Naive thymus-derived CD8-positive, alpha-beta T cell (primary cell): ENCODE data around the gene ZPBP2. TPM values are rescaled to one million over a fixed set of nuclear protein-coding genes. Genes with fewer than 3 reads are reported as not detected.
A peak's percentile ranks its signal among the peaks of the same experiment; 100 is the strongest.

Experiments
- ATAC-seq, 2 donors: fragments of 150-1000 bp; cut with Tn5 transposase in 1 of 2; sonication (Bioruptor Pico), chemical (Tn5 transposase) in 1 of 2; 1 replicate in 1 of 2; 2 replicates in 1 of 2; pipeline ENCODE4 v1.10.0; 2021; ENCODE audit warnings: mild to moderate bottlenecking in 2 of 2, moderate library complexity in 2 of 2
- POLR2A ChIA-PET: fragments of 350-600 bp; sonication (Branson Sonifier 250); formaldehyde crosslinking; loops from one replicate; lab custom pipeline; 2021; ENCODE audit warnings: antibody characterized with exemption; lab: Charles Lee
- DNase-seq, 10 donors: peaks; one replicate each; pipeline versions ENCODE4 v3.0.0 to v3.0.0-alpha.2; 2020 to 2022
- H3K27ac Mint-ChIP-seq, 10 donors: one replicate each; pipeline ENCODE4 v1.8.0; 2020 to 2022; ENCODE audit warnings: mild to moderate bottlenecking in 10 of 10, mixed read lengths in 10 of 10, moderate library complexity in 4 of 10, inconsistent platforms in 1 of 10
- H3K27me3 Mint-ChIP-seq, 5 donors: one replicate each; pipeline ENCODE4 v1.8.0; 2021 to 2022; ENCODE audit warnings: mixed read lengths in 5 of 5
- H3K36me3 Mint-ChIP-seq, 3 donors: one replicate each; pipeline ENCODE4 v1.8.0; 2020 to 2022; ENCODE audit warnings: mixed read lengths in 3 of 3, mild to moderate bottlenecking in 2 of 3, inconsistent platforms in 1 of 3
- H3K4me1 Mint-ChIP-seq, 4 donors: one replicate each; pipeline ENCODE4 v1.8.0; 2021 to 2022; ENCODE audit warnings: mixed read lengths in 4 of 4
- H3K4me3 Mint-ChIP-seq, 10 donors: one replicate each; pipeline ENCODE4 v1.8.0; 2020 to 2022; ENCODE audit warnings: mild to moderate bottlenecking in 10 of 10, mixed read lengths in 10 of 10, moderate library complexity in 6 of 10, inconsistent platforms in 1 of 10
- H3K9me3 Mint-ChIP-seq, 9 donors: one replicate each; pipeline ENCODE4 v1.8.0; 2020 to 2022; ENCODE audit warnings: mixed read lengths in 9 of 9, mild to moderate bottlenecking in 3 of 9, inconsistent platforms in 1 of 9, moderate library complexity in 1 of 9
- polyA plus RNA-seq, 3 donors: library from polyadenylated mRNA; unstranded; fragments of 300-500 nt; fragmentation: Illumina TruSeq; gene quantifications; one replicate each; pipeline ENCODE4 v1.2.3, GENCODE V29; 2021
- total RNA-seq, 8 experiments: library from RNA in 2 of 8; stranded (reverse) in 2 of 8; gene quantifications; one replicate each; pipeline ENCODE4 v1.2.3 and lab custom pipeline; 2021 to 2026

Gene ZPBP2
- total and polyA plus RNA-seq, 5 experiments from 2014 or later: 0.38 to 0.49 TPM; not detected in 3

GRCh38 chr17:39926588-39927100, 58.6 kb downstream of the ZPBP2 start:
- DNase-seq (peak in 9 of 10 donors; percentile 39 to 88 (median 69)), ATAC-seq (peak; percentile 59 to 62)
- POLR2A ChIA-PET: interaction anchor here (0.6 to 4.8 kb wide), 38 partner anchors 9 to 1073 kb away, joined by 3 to 46 read pairs (median 4); partner anchors contain the start of genes CASC3, GSDMA, GSDMB and IKZF3
- H3K27ac Mint-ChIP-seq: peak overlapping the region; percentile 93 to 98 (median 95)
- no peaks in the 10 kb centered on the region for H3K27me3 Mint-ChIP-seq
- peaks cover 0 to 28% (median 9%) of the 10 kb centered on the region in 3 donors for H3K36me3 Mint-ChIP-seq
- H3K4me1 Mint-ChIP-seq: peaks cover 30 to 62% (median 56%) of the 10 kb centered on the region in 4 donors
- H3K4me3 Mint-ChIP-seq: peak overlapping the region; percentile 87 to 99 (median 92)
- H3K9me3 Mint-ChIP-seq: no peaks in the 10 kb centered on the region

Other genes with a start within 250 kb of the ZPBP2 start
- not detected for gene PPP1R1B, start 241.2 kb upstream of the ZPBP2 start, total RNA-seq
- not detected for gene PPP1R1B, start 241.2 kb upstream of the ZPBP2 start, polyA plus RNA-seq
- 100 to 1,000 TPM; 154 to 167 TPM for gene STARD3, start 231.1 kb upstream of the ZPBP2 start, total RNA-seq
- 10 to 100 TPM; 37.4 to 51.6 (median 43.0) TPM for gene STARD3, start 231.1 kb upstream of the ZPBP2 start, polyA plus RNA-seq
- gene TCAP, start 202.9 kb upstream of the ZPBP2 start, total RNA-seq: 10 to 100 TPM in 1 of 2 experiments, 1 to 10 TPM in 1; 8.5 to 10.3 TPM
- under 1 TPM in 1 of 3 donors, not detected in 2; 0.11 TPM for gene TCAP, start 202.9 kb upstream of the ZPBP2 start, polyA plus RNA-seq
- gene PNMT, start 199.7 kb upstream of the ZPBP2 start, total RNA-seq: 1 to 10 TPM in 1 of 2 experiments, under 1 TPM in 1; 0.91 to 1.2 TPM
- gene PNMT, start 199.7 kb upstream of the ZPBP2 start, polyA plus RNA-seq: under 1 TPM in 2 of 3 donors, not detected in 1; 0.43 to 0.64 TPM
- 10 to 100 TPM; 30.1 to 33.5 TPM for gene PGAP3, start 180.1 kb upstream of the ZPBP2 start, total RNA-seq
- gene PGAP3, start 180.1 kb upstream of the ZPBP2 start, polyA plus RNA-seq: 10 to 100 TPM; 14.2 to 17.7 (median 15.5) TPM
- gene ERBB2, start 168.1 kb upstream of the ZPBP2 start, total RNA-seq: 1 to 10 TPM; 5.6 to 8.7 TPM
- gene ERBB2, start 168.1 kb upstream of the ZPBP2 start, polyA plus RNA-seq: 1 to 10 TPM in 2 of 3 donors, under 1 TPM in 1; 0.85 to 2.4 (median 1.5) TPM
- gene MIEN1, start 137.7 kb upstream of the ZPBP2 start, total RNA-seq: 10 to 100 TPM; 28.9 to 33.2 TPM
- 10 to 100 TPM; 75.6 to 81.6 (median 76.7) TPM for gene MIEN1, start 137.7 kb upstream of the ZPBP2 start, polyA plus RNA-seq
- not detected for gene GRB7, start 130.3 kb upstream of the ZPBP2 start, total RNA-seq
- gene GRB7, start 130.3 kb upstream of the ZPBP2 start, polyA plus RNA-seq: not detected
- 100 to 1,000 TPM; 111 to 118 TPM for gene IKZF3, start 3.9 kb upstream of the ZPBP2 start, total RNA-seq
- 10 to 100 TPM; 18.8 to 59.2 (median 21.5) TPM for gene IKZF3, start 3.9 kb upstream of the ZPBP2 start, polyA plus RNA-seq
- 10 to 100 TPM; 82.2 to 83.3 TPM for gene GSDMB, start 50.4 kb downstream of the ZPBP2 start, total RNA-seq
- 1 to 10 TPM in 1 of 3 donors, under 1 TPM in 2; 0.55 to 1.2 (median 0.58) TPM for gene GSDMB, start 50.4 kb downstream of the ZPBP2 start, polyA plus RNA-seq
- gene ORMDL3, start 59.4 kb downstream of the ZPBP2 start, total RNA-seq: 100 to 1,000 TPM; 178 to 192 TPM
- gene ORMDL3, start 59.4 kb downstream of the ZPBP2 start, polyA plus RNA-seq: 100 to 1,000 TPM; 100 to 335 (median 249) TPM
- gene LRRC3C, start 59.5 kb downstream of the ZPBP2 start, total RNA-seq: under 1 TPM in 1 of 2 experiments, not detected in 1; 0.44 TPM
- gene LRRC3C, start 59.5 kb downstream of the ZPBP2 start, polyA plus RNA-seq: not detected
- not detected for gene GSDMA, start 94.8 kb downstream of the ZPBP2 start, total RNA-seq
- under 1 TPM; 0.16 to 0.65 (median 0.50) TPM for gene GSDMA, start 94.8 kb downstream of the ZPBP2 start, polyA plus RNA-seq
- gene PSMD3, start 112.6 kb downstream of the ZPBP2 start, total RNA-seq: 10 to 100 TPM; 77.1 to 87.9 TPM
- 10 to 100 TPM; 45.4 to 55.9 (median 51.5) TPM for gene PSMD3, start 112.6 kb downstream of the ZPBP2 start, polyA plus RNA-seq
- not detected for gene CSF3, start 147.2 kb downstream of the ZPBP2 start, total RNA-seq
- not detected for gene CSF3, start 147.2 kb downstream of the ZPBP2 start, polyA plus RNA-seq
- gene MED24, start 186.2 kb downstream of the ZPBP2 start, total RNA-seq: 100 to 1,000 TPM; 104 TPM
- gene MED24, start 186.2 kb downstream of the ZPBP2 start, polyA plus RNA-seq: 10 to 100 TPM; 37.3 to 67.7 (median 42.1) TPM
- gene THRA, start 194.8 kb downstream of the ZPBP2 start, total RNA-seq: 10 to 100 TPM; 53.6 to 54.2 TPM
- gene THRA, start 194.8 kb downstream of the ZPBP2 start, polyA plus RNA-seq: 10 to 100 TPM; 11.3 to 23.3 (median 22.2) TPM
- 10 to 100 TPM; 18.2 to 19.2 TPM for gene NR1D1, start 232.4 kb downstream of the ZPBP2 start, total RNA-seq
- gene NR1D1, start 232.4 kb downstream of the ZPBP2 start, polyA plus RNA-seq: 1 to 10 TPM; 3.9 to 9.9 (median 6.4) TPM